ENCODE data around the gene CCM2.

Gene CCM2

DNA sequence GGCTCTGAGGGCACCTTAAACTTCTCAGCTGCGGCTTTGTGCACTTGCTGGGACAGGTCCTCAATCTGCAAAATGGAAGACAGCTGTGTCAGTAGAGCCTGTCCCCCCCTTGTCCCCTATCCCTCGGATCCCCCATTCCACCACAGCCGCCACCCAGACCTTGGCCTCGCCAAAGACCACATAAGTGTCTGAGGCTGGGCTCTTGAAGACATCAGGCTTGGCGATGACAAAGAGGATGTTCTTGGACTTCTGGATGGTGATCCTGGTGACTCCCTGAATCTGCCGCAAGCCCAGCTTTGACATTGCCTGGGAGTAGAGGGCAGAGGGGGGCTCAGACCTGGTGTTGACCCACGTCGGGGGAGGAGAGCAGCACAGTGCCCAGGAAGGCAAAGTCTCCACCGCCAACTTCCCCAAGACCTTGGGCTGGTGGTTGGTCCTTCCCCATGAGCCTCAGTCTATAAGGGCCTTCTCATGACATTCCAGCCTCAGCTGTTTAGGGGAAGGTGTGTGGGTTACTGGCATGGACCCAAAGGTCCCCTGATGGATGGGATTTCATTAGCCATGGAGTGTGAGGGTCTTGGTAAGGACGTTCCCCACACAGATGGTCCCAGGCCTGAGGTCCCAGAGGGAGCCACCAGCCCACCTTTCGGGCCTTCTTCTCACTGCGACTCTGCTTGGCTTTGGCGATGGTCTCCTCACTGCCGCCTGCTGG, 81.1 kb downstream of the CCM2 start:
- no peak for DNase-seq (ENCODE audit: low read depth)

DNA sequence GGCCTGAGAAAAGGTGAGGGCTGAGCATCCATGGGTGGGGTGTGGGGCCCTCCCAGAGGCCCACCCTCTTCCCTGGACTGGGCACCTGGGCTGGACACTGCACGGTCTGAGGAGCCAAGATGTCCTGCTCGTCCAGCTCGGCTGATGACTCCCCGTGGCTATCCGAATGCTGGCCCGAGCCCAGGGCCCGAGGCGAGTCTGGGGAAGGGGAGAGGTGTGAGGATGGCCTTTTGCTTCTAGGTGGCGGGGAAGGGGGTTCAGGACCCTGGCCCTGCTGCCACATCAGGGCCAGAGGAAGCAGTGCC, 81.6 kb downstream of the CCM2 start:
- DNase-seq (ENCODE audit: low read depth) = no peak

DNA sequence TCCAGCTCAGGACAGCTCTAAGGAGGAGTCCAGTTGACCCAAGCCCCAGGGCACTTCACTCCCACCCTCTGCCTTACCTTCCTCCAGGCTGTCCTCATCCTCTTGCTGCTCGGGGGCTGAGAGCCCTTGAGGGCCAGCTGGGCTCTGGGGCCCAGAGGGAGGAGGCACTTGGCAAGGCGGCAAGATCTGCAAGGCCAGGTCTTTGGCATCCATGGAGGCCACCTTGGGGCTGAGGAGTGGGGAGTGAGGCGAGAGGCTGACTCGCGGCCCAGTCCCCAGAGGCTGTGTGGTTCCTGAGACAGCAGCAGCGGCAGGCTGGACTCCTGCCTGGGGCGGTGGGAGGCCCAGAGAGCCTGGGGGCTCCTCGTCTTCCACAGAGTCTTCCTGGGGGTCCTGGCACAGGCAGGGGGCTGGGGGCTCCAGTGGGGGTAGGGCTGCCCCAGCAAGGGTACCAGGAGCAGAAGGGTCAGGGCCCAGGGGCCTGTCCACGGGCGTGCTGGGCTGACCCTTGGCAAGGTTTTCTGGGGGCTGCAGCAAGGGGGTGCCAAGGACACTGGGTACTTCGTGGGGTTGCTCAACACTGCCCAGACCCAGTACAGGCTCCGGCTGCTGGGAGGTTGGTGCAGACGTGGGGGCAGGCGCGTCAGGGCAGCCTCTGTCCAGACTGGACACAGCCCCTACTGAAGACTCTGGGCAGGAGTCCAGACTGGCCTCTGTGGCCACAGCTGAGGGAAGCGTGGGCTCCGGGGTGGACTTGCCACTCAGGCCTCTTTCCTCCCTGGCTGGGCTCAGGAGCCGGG, 82.2 kb downstream of the CCM2 start:
- DNase-seq (ENCODE audit: low read depth) = no peak

DNA sequence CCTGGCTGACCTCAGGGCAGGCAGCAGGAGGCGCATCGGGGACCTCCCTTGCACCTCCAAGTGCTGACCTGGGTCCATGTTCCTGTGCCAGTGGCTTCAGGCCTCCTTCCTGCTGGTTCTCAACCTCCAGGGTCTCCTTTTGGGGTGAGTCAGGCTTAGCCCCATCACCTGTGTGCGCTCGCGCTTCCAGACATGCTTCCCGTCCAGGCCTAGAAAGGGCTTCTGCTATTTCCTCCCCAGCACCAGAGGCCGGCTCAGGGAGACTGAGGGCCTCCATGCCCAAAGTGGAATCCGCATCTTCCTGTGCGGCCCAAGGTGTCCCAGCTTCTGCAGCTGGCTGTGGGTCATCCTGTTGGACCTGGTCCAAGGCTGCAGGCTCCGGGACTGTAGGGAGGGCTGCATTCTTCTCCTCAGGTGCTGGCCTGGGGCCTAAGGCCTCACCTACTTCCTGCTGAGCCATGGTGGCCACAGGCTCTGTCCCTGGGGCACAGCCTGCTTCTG, 82.9 kb downstream of the CCM2 start:
- DNase-seq (ENCODE audit: low read depth) = no peak

DNA sequence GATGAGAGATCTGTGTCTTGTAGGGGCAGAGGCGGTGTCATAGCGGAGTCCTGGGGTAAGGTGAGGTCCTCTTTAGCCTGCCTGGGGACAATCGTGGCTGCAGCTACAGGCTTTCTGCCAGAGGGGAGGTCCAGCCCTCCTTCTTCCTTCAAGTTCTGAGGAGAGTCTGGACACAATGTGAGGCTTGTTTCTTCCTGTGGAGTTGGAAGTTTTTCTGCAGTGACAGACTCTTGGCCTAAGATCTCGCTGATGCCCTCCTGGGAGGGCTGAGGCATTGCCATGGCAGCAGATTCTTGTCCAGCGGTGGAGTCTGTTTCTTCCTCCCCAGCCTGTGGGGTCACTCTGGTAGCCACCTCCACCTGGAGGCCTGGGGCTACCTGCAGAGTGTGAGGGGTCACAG, 84.3 kb downstream of the CCM2 start:
- DNase-seq (ENCODE audit: low read depth) = no peak

DNA sequence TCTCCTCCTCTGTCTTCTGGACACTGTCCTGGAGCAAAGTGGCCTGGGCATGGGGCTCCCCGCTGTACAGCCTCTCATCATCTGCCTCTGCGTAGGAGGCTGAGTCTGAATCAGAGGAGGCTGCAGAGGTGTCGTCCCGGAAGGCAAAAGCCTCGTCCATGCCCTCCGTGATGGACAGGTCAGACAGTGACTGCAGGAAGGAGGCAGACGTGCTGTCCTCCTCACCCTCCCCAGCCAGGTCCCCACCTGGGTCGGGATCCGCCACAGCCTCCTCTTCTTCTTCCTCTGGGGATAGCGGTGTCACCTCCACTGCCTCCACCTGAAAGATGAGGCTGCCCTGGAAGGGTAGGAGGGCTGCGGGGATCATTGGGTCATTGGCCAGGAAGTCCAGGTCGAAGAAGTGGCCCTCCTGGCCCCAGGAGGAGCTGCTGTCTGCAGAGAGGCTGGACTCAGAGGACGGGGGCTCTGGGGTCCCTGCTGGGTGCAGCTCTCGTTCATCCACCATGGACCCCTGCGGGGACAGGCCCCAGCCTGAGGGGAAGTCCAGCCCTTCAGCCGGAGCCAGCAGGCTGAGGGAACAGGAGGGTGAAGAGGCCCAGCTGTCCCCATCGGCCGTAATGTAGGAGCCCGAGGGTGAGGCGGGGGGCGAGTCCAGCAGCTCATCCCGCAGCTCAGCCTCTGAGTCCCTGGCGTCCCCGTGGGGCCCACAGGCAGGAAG, 85.1 kb downstream of the CCM2 start:
- DNase-seq (ENCODE audit: low read depth) = no peak

DNA sequence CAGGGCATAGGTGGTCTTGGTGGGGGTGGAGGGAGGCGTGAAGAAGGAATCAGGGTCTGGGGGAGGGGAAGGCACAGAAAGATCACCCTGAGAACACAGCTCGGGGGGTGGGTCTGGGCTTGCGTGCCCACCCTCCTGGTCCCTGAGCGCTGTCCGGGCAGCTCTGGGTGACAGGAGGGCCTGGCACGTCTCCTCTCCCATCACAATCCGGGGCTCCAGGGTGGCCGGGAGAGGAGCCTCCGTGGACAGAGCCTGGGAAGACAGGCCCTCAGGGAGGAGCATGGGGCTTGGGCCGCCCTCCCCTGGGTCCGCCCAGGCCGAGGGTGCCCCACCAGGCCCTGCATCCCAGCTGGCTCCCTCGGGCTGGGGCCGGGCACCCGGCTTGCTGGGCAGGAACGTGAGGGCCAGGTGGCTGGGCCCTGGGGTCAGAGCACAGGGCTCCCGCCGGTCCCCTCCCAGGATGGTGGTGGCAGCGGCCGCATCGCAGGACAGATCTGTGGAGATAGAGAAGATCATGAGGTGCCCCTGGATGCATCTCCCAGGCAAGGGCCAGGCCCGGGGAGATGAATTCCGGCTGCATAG, 85.7 kb downstream of the CCM2 start:
- no peak for DNase-seq (ENCODE audit: low read depth)

DNA sequence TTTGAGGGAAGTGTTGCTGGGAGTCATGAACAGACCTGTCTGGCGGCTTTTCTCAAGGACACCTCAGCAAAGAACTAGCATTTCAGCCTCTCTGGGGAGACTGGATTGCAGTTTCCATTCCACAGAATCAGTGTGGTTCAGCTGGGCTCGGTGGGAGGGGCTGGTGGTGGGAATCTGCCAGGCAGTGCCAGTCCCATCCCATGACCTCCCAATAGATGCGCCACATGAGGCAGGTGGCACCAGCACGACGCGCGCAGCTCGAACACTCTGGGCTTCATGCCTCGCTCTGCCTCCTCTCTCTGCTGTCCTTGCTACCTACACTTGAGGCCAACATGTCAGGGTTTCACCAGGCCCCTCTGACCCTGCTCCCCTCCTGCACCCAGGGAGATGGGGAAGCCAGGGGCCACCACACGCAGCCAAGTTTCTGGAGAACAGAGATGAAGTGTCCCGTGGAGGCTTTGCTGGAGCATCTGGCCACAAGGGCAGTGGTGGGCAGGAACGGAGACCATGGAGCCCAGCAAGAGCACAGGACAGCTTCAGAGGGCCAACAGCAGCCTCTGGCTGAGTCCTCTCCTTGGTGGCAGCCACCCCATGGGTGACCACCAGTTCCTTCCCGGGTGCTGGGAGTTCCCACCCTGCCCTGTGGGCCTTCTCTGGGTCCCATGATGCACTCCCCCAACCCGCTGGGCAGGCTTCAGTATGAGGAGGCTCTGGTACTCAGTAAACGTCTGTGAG, 86.5 kb downstream of the CCM2 start:
- DNase-seq (ENCODE audit: low read depth) = no peak

DNA sequence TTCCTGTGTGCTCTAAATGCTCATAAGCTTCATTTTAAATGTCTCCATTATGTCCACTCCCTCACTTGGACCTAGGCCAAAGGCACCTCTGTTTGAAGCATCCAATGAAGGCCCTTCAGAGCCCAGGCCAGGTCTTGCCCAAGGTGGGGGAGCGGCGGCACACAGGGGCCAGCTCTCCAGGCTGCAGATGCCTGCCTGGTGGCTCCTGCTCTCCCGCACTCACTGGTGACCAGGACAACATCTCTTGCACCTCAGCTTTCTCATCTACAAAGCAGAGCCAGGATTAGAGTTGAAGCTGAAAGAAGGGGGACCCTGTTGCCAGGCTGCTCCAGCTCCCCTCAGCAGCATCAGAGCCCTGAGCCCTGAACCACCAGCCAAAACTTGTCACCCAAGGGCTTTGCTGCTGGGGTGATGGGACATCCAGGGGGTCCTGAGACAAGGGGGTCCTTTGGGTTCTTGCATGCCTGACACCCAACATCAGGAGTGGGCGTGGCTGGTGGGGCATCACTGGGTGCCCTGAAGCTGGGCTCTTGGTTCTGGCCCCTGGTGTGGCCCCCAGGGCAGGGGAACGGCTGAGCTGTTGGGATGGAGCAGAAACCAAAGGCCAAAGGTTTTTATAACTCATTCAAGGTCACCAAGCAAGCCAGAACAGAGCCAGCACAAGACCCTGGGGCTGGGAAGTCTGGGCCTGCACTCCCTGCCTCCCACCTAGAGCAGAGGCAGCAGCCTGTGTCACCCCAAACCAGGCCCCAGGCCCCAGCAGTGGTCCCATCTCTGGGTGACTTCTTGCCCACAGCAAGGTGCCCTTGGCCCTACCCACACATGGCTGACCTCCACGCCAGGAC, 87.5 kb downstream of the CCM2 start:
- DNase-seq (ENCODE audit: low read depth) = no peak

DNA sequence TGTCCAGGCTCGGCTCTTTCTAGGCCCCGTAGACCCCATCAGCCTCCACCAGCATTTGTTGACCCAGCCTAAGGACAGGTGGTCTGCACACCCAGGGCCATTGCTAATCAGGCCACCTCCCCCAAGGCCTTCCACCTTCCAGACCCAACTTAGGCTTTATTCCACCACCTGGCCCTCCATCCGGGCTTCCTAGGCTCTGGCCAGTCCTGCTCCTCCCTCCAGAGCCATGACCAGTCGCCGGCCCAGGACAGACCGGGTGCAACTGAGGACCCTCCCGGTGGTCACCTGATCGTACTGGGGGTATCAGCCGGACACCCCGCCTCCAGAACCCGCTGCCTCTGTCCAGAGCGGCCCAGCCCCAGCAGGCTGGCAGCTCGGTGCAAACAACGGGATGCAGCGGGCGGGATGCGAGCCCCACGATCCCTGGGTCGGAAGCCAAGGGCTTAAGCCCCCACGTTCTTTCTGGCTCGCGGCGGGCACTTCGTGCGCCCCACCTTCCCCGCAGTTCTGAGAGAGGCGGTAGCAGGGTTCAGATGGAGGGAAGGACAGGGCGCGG, 88.2 kb downstream of the CCM2 start:
- DNase-seq (ENCODE audit: low read depth) = no peak

DNA sequence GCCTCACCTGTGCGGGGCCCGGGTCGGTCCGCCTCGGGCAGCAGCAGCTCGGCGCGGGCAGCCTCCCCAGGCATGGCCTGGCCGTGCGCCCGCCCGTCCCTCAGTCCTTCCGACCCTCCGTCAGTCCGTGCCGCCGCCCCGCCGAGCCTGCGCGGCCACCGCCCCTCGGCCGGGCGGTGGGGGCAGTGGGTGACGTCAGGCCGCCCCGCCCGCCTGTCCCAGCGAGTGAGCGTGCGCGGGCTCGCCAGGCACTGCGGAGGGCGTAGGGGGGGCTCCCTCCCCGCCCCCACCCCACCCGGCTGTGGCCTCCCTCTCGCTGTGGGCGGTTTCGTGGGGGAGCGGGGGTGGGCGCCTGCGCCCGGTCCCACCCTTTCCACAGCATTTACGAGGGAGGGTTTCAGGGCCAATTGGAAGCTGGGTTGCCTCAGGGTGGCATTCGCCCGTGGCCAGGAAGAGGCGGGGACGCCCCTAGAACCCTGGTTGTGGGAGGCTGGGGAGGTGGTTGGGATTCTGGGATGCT, 88.9 kb downstream of the CCM2 start, which contains the start of gene NACAD:
NACAD (minus strand) TSS at position 149 of the 520 bp plus-strand sequence; CDS start at position 74, 75 bp downstream.
- no peak for DNase-seq (ENCODE audit: low read depth)

DNA sequence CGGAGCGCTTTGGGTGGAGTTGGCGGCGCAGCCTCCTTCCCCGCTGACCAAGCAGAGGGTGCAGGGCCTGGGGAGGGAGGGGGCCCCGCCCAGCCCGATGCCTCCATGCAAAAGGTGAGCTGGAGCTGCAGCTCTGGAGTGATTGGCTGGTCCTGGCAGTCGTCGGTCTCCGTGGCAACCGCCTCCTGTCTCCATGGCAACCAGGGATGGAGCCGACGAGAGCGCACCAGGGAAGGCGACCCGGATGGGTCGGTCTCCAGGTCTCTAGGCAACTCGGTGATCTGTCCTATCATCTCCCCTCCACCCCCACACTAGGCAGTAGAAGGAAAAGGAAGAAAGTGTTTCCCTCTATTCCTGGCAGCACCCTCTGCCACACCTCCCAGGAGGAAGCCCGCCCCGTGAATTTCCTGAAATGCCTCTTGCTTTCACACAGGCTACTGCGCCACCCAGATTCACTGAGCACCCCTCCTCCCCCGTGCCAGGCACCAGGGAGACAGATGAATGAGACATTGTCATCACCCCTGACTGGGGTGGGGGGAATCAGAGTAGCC, 89.4 kb downstream of the CCM2 start:
- no peak for DNase-seq (ENCODE audit: low read depth)

DNA sequence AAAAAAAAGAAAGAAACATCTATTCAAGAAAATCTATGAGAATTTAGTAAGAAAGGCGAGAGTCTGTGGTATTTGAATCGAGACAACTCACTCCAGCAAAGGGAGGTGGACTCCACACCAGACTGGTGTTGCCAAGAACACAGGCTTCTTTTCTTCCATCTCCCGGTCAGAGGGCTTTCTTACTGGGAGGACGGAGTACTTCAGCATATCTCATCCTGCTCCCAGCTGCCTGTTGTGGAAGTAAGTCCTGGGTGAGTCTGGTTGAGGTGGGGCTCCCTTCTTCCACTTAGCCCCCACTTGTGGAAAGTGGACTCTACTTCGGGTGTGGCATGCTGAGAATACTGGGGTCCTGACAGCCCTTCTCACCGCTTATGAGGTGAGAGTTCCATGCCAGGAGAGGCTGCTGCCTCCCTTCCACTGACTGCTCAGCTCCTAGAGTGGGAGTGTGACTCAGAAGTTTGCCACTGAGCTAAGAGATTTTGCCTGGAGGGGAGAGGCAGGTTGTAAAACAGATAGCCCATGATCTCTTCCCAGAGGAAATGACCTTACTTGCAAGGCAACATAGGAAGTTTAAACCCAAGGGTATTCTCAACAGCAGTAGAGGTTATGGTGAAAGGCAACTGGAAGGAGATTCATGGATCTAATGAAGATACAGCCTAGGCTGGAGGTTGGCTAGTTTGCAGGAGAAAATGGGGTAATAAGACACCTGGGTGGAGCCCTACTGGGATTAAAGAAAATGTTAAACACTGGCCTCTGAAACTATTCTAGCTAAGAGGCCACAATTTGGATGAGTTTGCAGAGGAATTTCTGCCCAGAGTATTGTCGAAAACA, 92.3 kb downstream of the CCM2 start:
- no peak for DNase-seq (ENCODE audit: low read depth)

DNA sequence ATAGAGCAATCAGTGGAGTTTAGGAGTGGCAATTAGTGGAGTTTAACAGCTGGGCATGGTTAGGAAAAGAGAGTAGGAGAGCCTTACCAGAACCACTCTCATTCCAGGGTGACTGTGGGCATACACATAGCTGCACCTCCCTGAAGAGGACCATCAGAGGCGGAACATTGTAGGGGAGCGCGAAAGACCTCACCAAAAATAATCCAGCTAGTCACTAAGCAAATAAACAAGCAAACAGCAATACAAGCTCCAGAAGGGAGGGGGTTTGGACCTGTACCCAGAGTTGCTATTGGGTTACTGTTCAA, 92.9 kb downstream of the CCM2 start:
- no peak for DNase-seq (ENCODE audit: low read depth)

DNA sequence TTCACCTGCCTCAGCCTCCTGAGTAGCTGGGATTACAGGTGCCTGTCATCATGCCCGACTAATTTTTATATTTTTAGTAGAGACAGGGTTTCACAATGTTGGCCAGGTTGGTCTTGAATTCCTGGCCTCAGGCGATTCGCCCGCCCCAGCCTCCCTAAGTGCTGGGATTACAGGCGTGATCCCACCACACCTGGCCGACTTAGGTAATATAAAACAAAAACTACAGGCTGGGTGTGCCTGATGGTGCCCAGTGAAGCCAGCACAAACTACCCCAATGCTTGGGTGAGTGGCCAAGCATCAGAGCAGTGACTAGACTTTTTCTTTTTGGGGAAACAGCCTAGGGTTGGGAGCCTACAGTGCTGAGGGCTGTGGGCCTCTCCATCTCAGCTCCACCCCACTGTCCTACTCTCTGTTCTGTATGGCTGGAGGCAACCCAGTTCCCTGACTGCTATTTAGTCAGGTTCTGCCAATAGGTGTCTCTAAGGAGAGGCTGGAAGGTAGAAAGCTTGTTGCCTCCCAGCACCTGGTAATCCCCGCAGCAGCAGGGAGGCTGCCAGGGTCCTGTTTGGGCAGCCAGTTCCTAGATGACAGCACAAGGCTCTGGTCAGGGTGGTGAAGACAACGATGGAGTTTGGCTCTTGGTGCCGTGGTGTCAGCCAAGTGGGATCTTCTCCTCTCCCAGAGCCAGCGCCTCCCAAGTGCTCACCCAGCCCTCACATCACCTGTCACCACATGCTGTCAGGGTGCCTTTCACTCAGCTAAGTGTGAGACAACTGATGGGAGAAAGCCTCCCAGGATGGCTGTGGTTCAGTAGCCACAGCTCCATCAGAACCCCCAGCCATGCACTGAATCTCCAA, 99.2 kb downstream of the CCM2 start:
- no peak for DNase-seq (ENCODE audit: low read depth)

DNA sequence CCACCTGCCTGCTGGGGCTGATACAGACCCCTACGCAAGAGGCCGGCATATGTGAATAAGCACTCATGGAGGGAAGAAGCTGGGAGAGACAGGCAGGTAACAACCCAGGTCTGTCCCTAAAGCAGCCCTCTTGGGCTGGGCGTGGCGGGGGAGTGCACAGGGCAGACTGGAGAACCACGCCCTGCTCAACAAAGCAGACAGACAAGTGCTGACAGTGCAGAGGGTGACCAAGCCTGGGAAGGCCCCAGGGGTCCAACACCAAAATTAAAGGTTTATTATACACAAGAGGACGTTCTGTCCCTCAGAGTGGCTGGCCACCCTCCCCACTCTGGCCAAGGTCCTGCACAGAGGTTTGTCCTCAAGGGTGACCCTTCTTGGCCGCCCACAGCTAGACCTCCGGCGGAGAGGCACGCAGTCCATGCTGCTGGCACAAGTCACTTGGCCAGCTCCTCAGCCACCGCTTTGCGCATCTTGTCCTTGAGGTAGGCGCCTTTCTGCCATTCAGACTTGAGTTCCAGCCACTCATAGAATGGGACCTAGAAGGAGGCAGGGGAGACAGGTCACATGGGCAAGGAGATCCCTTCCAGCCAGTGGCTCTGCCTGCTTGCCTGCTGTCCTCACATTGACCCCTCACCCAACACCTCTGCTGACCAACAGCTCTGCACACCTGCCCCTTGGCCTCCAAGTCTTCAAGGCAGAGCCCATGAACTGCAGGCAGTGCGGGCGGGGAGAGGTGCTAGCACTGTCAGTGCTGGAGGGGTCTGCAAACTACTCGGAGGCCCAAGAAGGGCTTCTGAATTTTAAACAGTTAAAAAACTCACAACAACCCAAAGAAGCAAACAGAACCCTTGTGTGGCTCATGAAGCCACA, 100.1 kb downstream of the CCM2 start:
- DNase-seq (ENCODE audit: low read depth) = no peak

DNA sequence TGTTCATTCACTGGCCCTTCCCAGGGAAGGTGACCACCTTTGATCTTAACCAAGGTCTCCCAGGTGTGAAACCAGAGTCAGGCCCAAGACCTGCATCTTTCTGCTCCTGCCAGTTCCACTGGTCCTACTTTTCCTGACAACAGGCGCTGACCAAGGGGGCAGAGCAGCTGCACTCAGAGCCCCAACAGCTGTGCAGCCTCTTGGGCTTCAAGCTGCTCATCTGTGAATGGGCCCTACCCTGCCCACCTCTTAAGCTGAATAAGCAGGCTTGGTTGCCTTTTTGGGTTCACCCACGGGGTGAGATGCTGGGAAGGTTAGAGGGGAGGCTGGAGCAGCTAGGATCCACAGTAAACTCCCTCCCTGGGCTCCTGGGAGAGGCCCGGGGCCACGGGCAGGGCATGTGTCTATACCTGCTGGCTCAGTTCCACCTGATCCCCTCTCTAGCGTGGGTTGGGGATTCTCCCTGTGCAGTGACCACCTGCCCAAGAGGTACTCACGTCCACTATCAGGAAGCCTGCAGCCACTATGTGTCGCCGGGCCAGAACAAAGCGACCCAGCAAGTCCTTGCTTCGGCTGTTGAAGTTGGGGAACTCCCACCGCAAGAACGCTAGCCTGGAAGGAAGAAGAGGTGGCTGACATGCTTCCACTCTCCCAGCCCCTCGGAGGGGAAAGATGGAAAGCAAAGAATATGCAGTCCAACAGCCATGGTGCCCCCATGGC, 100.9 kb downstream of the CCM2 start:
- DNase-seq (ENCODE audit: low read depth) = no peak
